ENCODE measurements around the gene UXS1. TPM values are rescaled to one million over a fixed set of nuclear protein-coding genes. Genes with fewer than 3 reads are reported as not detected.

The UXS1 gene
- total and polyA plus RNA-seq, 9 of the 15 experiments (the other 6 are each of a cell fraction or from before 2014, with no cell fraction given): 5.8 to 25.8 (median 15.0) TPM

DNA sequence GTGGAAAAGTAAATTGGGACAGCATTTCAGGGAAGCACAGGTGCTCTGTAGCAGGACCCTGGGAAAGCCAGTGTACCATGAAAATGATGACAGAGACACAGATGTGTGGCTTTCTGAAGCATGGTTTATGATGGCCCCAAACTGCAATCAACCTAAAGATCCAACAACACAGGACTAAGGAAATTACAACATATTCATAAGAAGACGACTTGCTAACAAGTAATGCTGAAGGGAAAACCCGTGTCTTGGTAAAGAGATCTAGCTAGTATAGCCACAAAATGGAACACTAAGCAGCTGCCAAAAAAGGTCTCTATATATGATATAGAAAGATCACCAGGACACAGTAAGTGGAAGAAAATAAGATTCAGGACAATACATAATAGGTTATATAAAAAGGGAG is 53.2 kb downstream of the UXS1 start (continued):
- TF ChIP-seq ZNF76 (CRISPR knock-in tag; IDR thresholded peaks at IDR 0.05; ENCODE audit: borderline replicate concordance) (no peak), ZNF583 (CRISPR knock-in tag; IDR thresholded peaks at IDR 0.05) (no peak)
- TF ChIP-seq, protein P1, sequence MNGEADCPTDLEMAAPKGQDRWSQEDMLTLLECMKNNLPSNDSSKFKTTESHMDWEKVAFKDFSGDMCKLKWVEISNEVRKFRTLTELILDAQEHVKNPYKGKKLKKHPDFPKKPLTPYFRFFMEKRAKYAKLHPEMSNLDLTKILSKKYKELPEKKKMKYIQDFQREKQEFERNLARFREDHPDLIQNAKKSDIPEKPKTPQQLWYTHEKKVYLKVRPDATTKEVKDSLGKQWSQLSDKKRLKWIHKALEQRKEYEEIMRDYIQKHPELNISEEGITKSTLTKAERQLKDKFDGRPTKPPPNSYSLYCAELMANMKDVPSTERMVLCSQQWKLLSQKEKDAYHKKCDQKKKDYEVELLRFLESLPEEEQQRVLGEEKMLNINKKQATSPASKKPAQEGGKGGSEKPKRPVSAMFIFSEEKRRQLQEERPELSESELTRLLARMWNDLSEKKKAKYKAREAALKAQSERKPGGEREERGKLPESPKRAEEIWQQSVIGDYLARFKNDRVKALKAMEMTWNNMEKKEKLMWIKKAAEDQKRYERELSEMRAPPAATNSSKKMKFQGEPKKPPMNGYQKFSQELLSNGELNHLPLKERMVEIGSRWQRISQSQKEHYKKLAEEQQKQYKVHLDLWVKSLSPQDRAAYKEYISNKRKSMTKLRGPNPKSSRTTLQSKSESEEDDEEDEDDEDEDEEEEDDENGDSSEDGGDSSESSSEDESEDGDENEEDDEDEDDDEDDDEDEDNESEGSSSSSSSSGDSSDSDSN (IDR thresholded peaks at IDR 0.05; ENCODE audit: borderline replicate concordance in 1 of 2, low read depth in 2 of 2, low read length in 2 of 2): no peak

DNA sequence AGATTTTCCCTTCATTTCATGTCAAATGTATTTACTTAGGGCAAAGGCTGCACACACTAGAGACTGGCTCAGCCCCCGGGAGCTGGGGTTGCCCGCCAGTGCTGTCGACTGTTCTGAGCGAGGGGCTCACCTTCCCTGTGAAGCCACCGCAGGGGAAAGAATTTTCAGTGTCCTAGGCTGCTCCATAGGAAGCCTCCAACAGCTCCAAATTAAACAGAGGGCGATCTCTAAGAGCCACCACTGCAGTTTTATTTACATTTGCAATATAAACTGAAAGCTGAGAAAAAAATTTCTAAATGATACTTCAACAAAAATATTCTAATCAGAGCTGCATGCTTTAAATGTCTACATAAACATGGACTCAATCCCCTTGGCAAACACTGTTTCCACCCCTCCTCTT is 54.0 kb downstream of the UXS1 start:
- no peak overlapping the region for H3K4me3 ChIP-seq
- ChIA-PET POLR2A (interaction anchor here (0.8 kb wide), 1 partner anchor 9 kb away, joined by 4 read pairs; no protein-coding TSS in a partner anchor), CTCF (ENCODE audit: low intra/inter-chr PET ratio) (no interaction called here)
- H3K79me2 ChIP-seq (ENCODE audit: control insufficient read depth, insufficient read depth, low read length): no peaks in the 10 kb centered on the region; the same call in 2 of the 3 replicates
- FAIRE-seq (no peak), ATAC-seq (no peak), DNase-seq (ENCODE audit: extremely low read depth in 1 of 4, low spot score in 3 of 4) (no peak)
- 94% methylated on average over 6 of the region's 6 CpGs for WGBS (ENCODE audit: insufficient coverage, low coverage, missing lambda C conversion rate)
- TF ChIP-seq ZNF764 (CRISPR knock-in tag; IDR thresholded peaks at IDR 0.05; ENCODE audit: low read depth) (no peak), TAF7 (tag; IDR thresholded peaks at IDR 0.05) (no peak), FOXK2 (conservative IDR thresholded peaks at IDR 0.05 in 1 of 2, IDR thresholded peaks at IDR 0.05 in 1 of 2; ENCODE audit: low read depth in 2 of 2) (no peak), SRSF3 (IDR thresholded peaks at IDR 0.05; ENCODE audit: insufficient read depth, low read length) (no peak), ZBTB7A (IDR thresholded peaks at IDR 0.05; ENCODE audit: borderline replicate concordance, control insufficient read depth, low read depth, low read length) (no peak), IRF2 (CRISPR knock-in tag; IDR thresholded peaks at IDR 0.05) (no peak)
- TF ChIP-seq, protein P2, sequence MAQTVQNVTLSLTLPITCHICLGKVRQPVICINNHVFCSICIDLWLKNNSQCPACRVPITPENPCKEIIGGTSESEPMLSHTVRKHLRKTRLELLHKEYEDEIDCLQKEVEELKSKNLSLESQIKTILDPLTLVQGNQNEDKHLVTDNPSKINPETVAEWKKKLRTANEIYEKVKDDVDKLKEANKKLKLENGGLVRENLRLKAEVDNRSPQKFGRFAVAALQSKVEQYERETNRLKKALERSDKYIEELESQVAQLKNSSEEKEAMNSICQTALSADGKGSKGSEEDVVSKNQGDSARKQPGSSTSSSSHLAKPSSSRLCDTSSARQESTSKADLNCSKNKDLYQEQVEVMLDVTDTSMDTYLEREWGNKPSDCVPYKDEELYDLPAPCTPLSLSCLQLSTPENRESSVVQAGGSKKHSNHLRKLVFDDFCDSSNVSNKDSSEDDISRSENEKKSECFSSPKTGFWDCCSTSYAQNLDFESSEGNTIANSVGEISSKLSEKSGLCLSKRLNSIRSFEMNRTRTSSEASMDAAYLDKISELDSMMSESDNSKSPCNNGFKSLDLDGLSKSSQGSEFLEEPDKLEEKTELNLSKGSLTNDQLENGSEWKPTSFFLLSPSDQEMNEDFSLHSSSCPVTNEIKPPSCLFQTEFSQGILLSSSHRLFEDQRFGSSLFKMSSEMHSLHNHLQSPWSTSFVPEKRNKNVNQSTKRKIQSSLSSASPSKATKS (CRISPR knock-in tag; IDR thresholded peaks at IDR 0.05): no peak
- H3K9ac ChIP-seq (ENCODE audit: insufficient read depth in 1 of 2, low read depth in 2 of 2, low read length in 2 of 2): peak overlapping the region in 1 of 2 experiments; percentile 45; a peak in 1 of 4 replicates
- H3K9me3 ChIP-seq (replicated peaks; ENCODE audit: control insufficient read depth, insufficient read depth, low read depth, low read length): no peaks in the 10 kb centered on the region
- intact Hi-C loops (cut with micrococcal nuclease) (no loop called here), in situ Hi-C loops (cut with MboI) (no loop called here)
- peaks cover 25% of the 10 kb centered on the region; the same call in 2 of the 3 replicates for H3K36me3 ChIP-seq (ENCODE audit: control insufficient read depth, insufficient read depth, low read length)
- H4K20me1 ChIP-seq (replicated peaks; ENCODE audit: control insufficient read depth, insufficient read depth, low read length): no peaks in the 10 kb centered on the region
- H3K27ac ChIP-seq (ENCODE audit: extremely low read depth, low read depth, low read length): no peak overlapping the region
- no peak overlapping the region for H3K4me2 ChIP-seq (ENCODE audit: insufficient read depth, low read length)
- H3K4me1 ChIP-seq (replicated peaks in 1 of 2; ENCODE audit: control insufficient read depth in 2 of 2, insufficient read depth in 2 of 2, low read length in 2 of 2): no peaks in the 10 kb centered on the region; a peak in 1 of 5 replicates
- BruUV-seq (replicated peaks): no TSS peak
- no peak overlapping the region for H2AFZ ChIP-seq (ENCODE audit: low read depth, low read length)
- no peaks in the 10 kb centered on the region for H3K27me3 ChIP-seq (ENCODE audit: control insufficient read depth in 2 of 2, insufficient read depth in 2 of 2, low read length in 2 of 2)
- H3K9me1 ChIP-seq (ENCODE audit: control insufficient read depth, insufficient read depth, low read length): peaks cover 4% of the 10 kb centered on the region

Data from K562 (cell line).